IMR-90 (cell line): ENCODE results near the gene JCAD. TPM values are rescaled to one million over a fixed set of nuclear protein-coding genes. Genes with fewer than 3 reads are reported as not detected.

Source experiments
- ATAC-seq: fragments of 200-7000 bp; cut with Tn5 transposase; 2 replicates; pipeline ENCODE4 v1.9.1; 2020; ENCODE audit warnings: low read depth, mild to moderate bottlenecking, moderate library complexity
- BruUV-seq: library from RNA; stranded (reverse); fragments of 400-500 nt; replicated peaks from 2 replicates; lab custom pipeline; 2021; lab: Mats Ljungman, UMichigan
- CTCF ChIA-PET: fragments of 300-600 bp; formaldehyde crosslinking; extraction: SDS; loops from one replicate; lab custom pipeline; 2021; ENCODE audit warnings: antibody characterized with exemption; lab: Yijun Ruan, JAX
- POLR2A ChIA-PET: fragments of 300-600 bp; sonication (Branson Sonifier 250); formaldehyde crosslinking; loops from one replicate; lab custom pipeline; 2022; ENCODE audit warnings: antibody characterized with exemption; ENCODE audit not compliant: unreplicated experiment; lab: Charles Lee
- DNase-seq: peaks from one replicate; pipeline ENCODE4 v3.0.0; 2013
- H2AFZ ChIP-seq: replicated peaks from 2 replicates; pipeline ENCODE3; 2013; ENCODE audit warnings: low read length, mild to moderate bottlenecking; ENCODE audit not compliant: poor library complexity
- H2AK5ac ChIP-seq: 2 replicates; pipeline ENCODE4 v1.6.1; 2013; ENCODE audit warnings: low read depth, low read length, inconsistent platforms
- H2AK9ac ChIP-seq: replicated peaks from 2 replicates; pipeline ENCODE3; 2013; ENCODE audit warnings: mild to moderate bottlenecking, low read depth, low read length, moderate library complexity; ENCODE audit not compliant: poor library complexity
- H2BK120ac ChIP-seq: 2 replicates; pipeline ENCODE4 v1.6.1; 2013; ENCODE audit warnings: low read depth, low read length, inconsistent platforms
- H2BK15ac ChIP-seq: 3 replicates; pipeline ENCODE4 v1.6.1; 2013; ENCODE audit warnings: low read depth, low read length, inconsistent platforms
- H2BK20ac ChIP-seq: 2 replicates; pipeline ENCODE4 v1.6.1; 2013; ENCODE audit warnings: low read depth, mild to moderate bottlenecking, inconsistent platforms, low read length, moderate library complexity
- H2BK5ac ChIP-seq: 2 replicates; pipeline ENCODE4 v1.6.1; 2013; ENCODE audit warnings: mild to moderate bottlenecking, low read depth, low read length, inconsistent platforms; ENCODE audit not compliant: poor library complexity, severe bottlenecking
- H3K14ac ChIP-seq: replicated peaks from 2 replicates; pipeline ENCODE4 v1.6.1; 2013; ENCODE audit warnings: low read depth, low read length, inconsistent platforms
- H3K18ac ChIP-seq: 2 replicates; pipeline ENCODE4 v1.6.1; 2013; ENCODE audit warnings: low read depth, low read length, control low read depth
- H3K23ac ChIP-seq: 2 replicates; pipeline ENCODE4 v1.6.1; 2013; ENCODE audit warnings: low read depth, low read length, inconsistent platforms
- H3K27ac ChIP-seq: 2 replicates; pipeline ENCODE4 v1.5.1; 2013; ENCODE audit warnings: mild to moderate bottlenecking, control low read depth, low read length; ENCODE audit not compliant: insufficient read depth
- H3K27me3 ChIP-seq: 2 replicates; pipeline ENCODE4 v1.6.1; 2013; ENCODE audit warnings: low read length; ENCODE audit not compliant: control insufficient read depth, insufficient read depth
- H3K36me3 ChIP-seq: 2 replicates; pipeline ENCODE4 v1.6.1; 2013; ENCODE audit warnings: low read length, mixed read lengths; ENCODE audit not compliant: control insufficient read depth, insufficient read depth
- H3K4ac ChIP-seq: 2 replicates; pipeline ENCODE4 v1.6.1; 2013; ENCODE audit warnings: low read depth, low read length, inconsistent platforms
- H3K4me1 ChIP-seq: 2 replicates; pipeline ENCODE4 v1.6.1; 2013; ENCODE audit warnings: low read length, mixed read lengths; ENCODE audit not compliant: control insufficient read depth, insufficient read depth
- H3K4me2 ChIP-seq: 2 replicates; pipeline ENCODE4 v1.6.1; 2013; ENCODE audit warnings: low read depth, mild to moderate bottlenecking, control low read depth, low read length, moderate library complexity
- H3K4me3 ChIP-seq: 2 replicates; pipeline ENCODE4 v1.5.1; 2013; ENCODE audit warnings: low read depth, mild to moderate bottlenecking, control low read depth, low read length, moderate library complexity; ENCODE audit not compliant: insufficient read depth
- H3K56ac ChIP-seq: 2 replicates; pipeline ENCODE4 v1.6.1; 2013; ENCODE audit warnings: low read length, inconsistent platforms; ENCODE audit not compliant: insufficient read depth; ENCODE audit errors: extremely low read depth
- H3K79me1 ChIP-seq, 2 experiments: 2 replicates each; pipeline ENCODE4 v1.6.1; 2013; ENCODE audit warnings: low read length in 2 of 2, inconsistent platforms in 1 of 2, low read depth in 1 of 2
- H3K9ac ChIP-seq: 2 replicates; pipeline ENCODE4 v1.6.1; 2013; ENCODE audit warnings: low read depth, low read length, control low read depth
- H3K9me1 ChIP-seq: 2 replicates; pipeline ENCODE4 v1.6.1; 2013; ENCODE audit warnings: low read length, inconsistent platforms; ENCODE audit not compliant: insufficient read depth
- H3K9me3 ChIP-seq: 2 replicates; pipeline ENCODE4 v1.6.1; 2013; ENCODE audit warnings: low read length; ENCODE audit not compliant: control insufficient read depth, insufficient read depth
- H4K20me1 ChIP-seq: 2 replicates; pipeline ENCODE4 v1.6.1; 2013; ENCODE audit warnings: low read length, inconsistent platforms; ENCODE audit not compliant: insufficient read depth
- H4K5ac ChIP-seq: 2 replicates; pipeline ENCODE4 v1.6.1; 2013; ENCODE audit warnings: mild to moderate bottlenecking, low read depth, low read length, control low read depth
- H4K8ac ChIP-seq, 2 experiments: 2 replicates each; pipeline ENCODE4 v1.6.1; 2013; ENCODE audit warnings: low read depth in 2 of 2, low read length in 2 of 2, control low read depth in 1 of 2, inconsistent platforms in 1 of 2
- H4K91ac ChIP-seq: 2 replicates; pipeline ENCODE4 v1.6.1; 2013; ENCODE audit warnings: low read depth, low read length, inconsistent platforms; ENCODE audit not compliant: insufficient read depth
- BHLHE40 ChIP-seq: fragments of 150-350 bp; IDR thresholded peaks from 2 replicates; pipeline ENCODE4 v1.6.1; 2016; ENCODE audit warnings: mild to moderate bottlenecking, low read depth, low read length
- CHD1 ChIP-seq: IDR thresholded peaks from 2 replicates; pipeline ENCODE4 v1.6.1; 2012; ENCODE audit warnings: low read depth, low read length, improper control_type of control experiment
- ELK1 ChIP-seq: fragments of 150-350 bp; IDR thresholded peaks from 2 replicates; pipeline ENCODE4 v1.6.1; 2016; ENCODE audit warnings: low read depth, mild to moderate bottlenecking, low read length, moderate library complexity, borderline replicate concordance
- FOS ChIP-seq: fragments of 150-350 bp; IDR thresholded peaks from 2 replicates; pipeline ENCODE4 v1.6.1; 2016; ENCODE audit warnings: low read depth, low read length
- MAFK ChIP-seq: IDR thresholded peaks from 2 replicates; pipeline ENCODE4 v1.6.1; 2012; ENCODE audit warnings: low read depth, low read length, improper control_type of control experiment
- MAZ ChIP-seq: IDR thresholded peaks from 2 replicates; pipeline ENCODE4 v1.6.1; 2012; ENCODE audit warnings: low read depth, mild to moderate bottlenecking, low read length, improper control_type of control experiment, moderate library complexity, borderline replicate concordance
- MXI1 ChIP-seq: IDR thresholded peaks from 2 replicates; pipeline ENCODE4 v1.6.1; 2012; ENCODE audit warnings: low read depth, mild to moderate bottlenecking, low read length, moderate library complexity, borderline replicate concordance
- NFE2L2 ChIP-seq: fragments of 150-350 bp; IDR thresholded peaks from 2 replicates; pipeline ENCODE4 v1.6.1; 2016; ENCODE audit warnings: low read depth, mild to moderate bottlenecking, low read length
- RCOR1 ChIP-seq: IDR thresholded peaks from 2 replicates; pipeline ENCODE4 v1.6.1; 2012; ENCODE audit warnings: mild to moderate bottlenecking, low read length, improper control_type of control experiment; ENCODE audit not compliant: insufficient replicate concordance
- RFX5 ChIP-seq: IDR thresholded peaks from 2 replicates; pipeline ENCODE4 v1.8.0; 2012; ENCODE audit warnings: low read depth, mild to moderate bottlenecking, low read length, moderate library complexity
- SMC3 ChIP-seq: fragments of 150-350 bp; IDR thresholded peaks from 2 replicates; pipeline ENCODE4 v1.6.1; 2016; ENCODE audit warnings: low read depth, mild to moderate bottlenecking, antibody characterized with exemption, low read length, moderate library complexity
- USF2 ChIP-seq: fragments of 150-350 bp; IDR thresholded peaks from 2 replicates; pipeline ENCODE4 v1.6.1; 2017; ENCODE audit warnings: mild to moderate bottlenecking, antibody characterized with exemption, low read length, low read depth
- WGBS, 2 experiments: methylation state at CpG; one replicate each; pipeline versions ENCODE4 v1.1.5 to v1.1.7; 2013; ENCODE audit warnings: missing lambda C conversion rate in 2 of 2; ENCODE audit not compliant: insufficient read length in 1 of 2; ENCODE audit errors: extremely low coverage in 2 of 2; 5-methylcytosine and 5-hydroxymethylcytosine counted together
- dilution Hi-C: fragments of 300-500 bp; cut with HindIII; formaldehyde crosslinking; loops from one replicate; pipeline ENCODE4 v1.14.3; 2018; ENCODE audit warnings: low sequenced_read_pairs; ENCODE audit not compliant: unreplicated experiment
- in situ Hi-C: fragments of 300-500 bp; cut with MboI; formaldehyde crosslinking; loops from 3 replicates; pipeline ENCODE4 v1.14.3; 2019; ENCODE audit warnings: low sequenced_read_pairs, inconsistent platforms, mixed read lengths
- intact Hi-C: fragments of 100-400 bp; cut with micrococcal nuclease; formaldehyde crosslinking; loops from 2 replicates; pipeline ENCODE4 v1.10.0; 2022
- polyA plus RNA-seq, 3 experiments: library from polyadenylated mRNA; depleted of rRNA; stranded (reverse); fragments of >200 nt; gene quantifications; 2 replicates each; pipeline ENCODE4 v1.2.3, GENCODE V29; 2012; ENCODE audit warnings: low replicate concordance in 1 of 3
- total RNA-seq: library from RNA; depleted of rRNA; stranded (reverse); fragments of >200 nt; gene quantifications from 2 replicates; pipeline ENCODE4 v1.2.3, GENCODE V29; 2012
- TF ChIP-seq, protein P1 (sequence below): conservative IDR thresholded peaks from 2 replicates; pipeline ENCODE4 v1.5.1; 2012; ENCODE audit warnings: mild to moderate bottlenecking, low read depth, low read length, improper control_type of control experiment

JCAD gene
- total and polyA plus RNA-seq, 2 of the 4 experiments (the other 2 are of a cell fraction), result 15.9 to 16.8 TPM

DNA sequence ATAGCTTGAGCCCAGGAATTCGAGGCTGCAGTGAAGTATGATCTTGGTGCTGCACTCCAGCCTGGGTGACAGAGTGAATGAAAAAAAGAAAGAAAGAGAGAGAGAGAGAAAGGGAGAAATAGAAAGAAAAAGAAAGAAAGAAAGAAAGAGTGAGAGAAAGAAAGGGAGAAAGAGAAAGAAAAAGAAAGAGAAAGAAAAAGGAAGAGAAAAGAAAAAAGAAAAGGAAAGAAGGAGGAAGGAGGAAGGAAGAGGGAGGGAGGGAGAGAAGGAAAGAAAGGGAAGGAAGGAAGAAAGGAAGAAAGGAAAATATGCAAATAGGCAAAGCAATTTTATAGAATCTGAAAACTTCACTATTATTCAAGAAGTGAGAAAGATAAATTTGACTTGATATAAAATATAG lies 24.5 kb upstream of the JCAD start:
- H3K36me3 ChIP-seq, result no peaks in the 10 kb centered on the region
- no peak overlapping the region for H2BK120ac ChIP-seq
- no TSS peak for BruUV-seq
- H3K4me1 ChIP-seq, result no peaks in the 10 kb centered on the region
- H3K4ac ChIP-seq, result no peak overlapping the region
- no peak overlapping the region for H3K27ac ChIP-seq
- intact Hi-C loops (no loop called here), in situ Hi-C loops (no loop called here), dilution Hi-C loops (no loop called here)
- H3K9me1 ChIP-seq, result no peaks in the 10 kb centered on the region
- H4K91ac ChIP-seq, result no peak overlapping the region
- H3K9ac ChIP-seq, result no peak overlapping the region
- peaks cover 2% of the 10 kb centered on the region; the same call in 1 of the 2 replicates for H3K27me3 ChIP-seq
- no peaks in the 10 kb centered on the region for H3K79me1 ChIP-seq
- no peak overlapping the region for H4K5ac ChIP-seq
- 33% methylated on average over 1 of the region's 1 CpG; no CpG with 5 or more reads in 1 of the 2 experiments for WGBS, 2 experiments
- H3K18ac ChIP-seq, result no peak overlapping the region
- no peak overlapping the region for H2BK15ac ChIP-seq
- POLR2A ChIA-PET, result no interaction called here
- H2AFZ ChIP-seq, result no peak overlapping the region
- DNase-seq (no peak), ATAC-seq (no peak)
- H3K9me3 ChIP-seq, result no peaks in the 10 kb centered on the region
- no peak overlapping the region for H2AK5ac ChIP-seq
- no peak overlapping the region for H2AK9ac ChIP-seq
- H4K8ac ChIP-seq, result no peak overlapping the region
- H3K23ac ChIP-seq, result no peak overlapping the region
- CTCF ChIA-PET, result interaction anchor here (1.0 to 1.3 kb wide), 2 partner anchors 11 to 13 kb away, joined by 3 read pairs; no protein-coding TSS in a partner anchor
- H3K56ac ChIP-seq, result no peak overlapping the region
- no peak overlapping the region for H2BK5ac ChIP-seq
- no peak overlapping the region for H2BK20ac ChIP-seq
- H3K4me3 ChIP-seq, result no peak overlapping the region
- H3K4me2 ChIP-seq, result no peak overlapping the region
- H4K20me1 ChIP-seq, result no peaks in the 10 kb centered on the region
- H3K14ac ChIP-seq, result no peak overlapping the region
- TF ChIP-seq NFE2L2, result no peak
- TF ChIP-seq, protein P1, sequence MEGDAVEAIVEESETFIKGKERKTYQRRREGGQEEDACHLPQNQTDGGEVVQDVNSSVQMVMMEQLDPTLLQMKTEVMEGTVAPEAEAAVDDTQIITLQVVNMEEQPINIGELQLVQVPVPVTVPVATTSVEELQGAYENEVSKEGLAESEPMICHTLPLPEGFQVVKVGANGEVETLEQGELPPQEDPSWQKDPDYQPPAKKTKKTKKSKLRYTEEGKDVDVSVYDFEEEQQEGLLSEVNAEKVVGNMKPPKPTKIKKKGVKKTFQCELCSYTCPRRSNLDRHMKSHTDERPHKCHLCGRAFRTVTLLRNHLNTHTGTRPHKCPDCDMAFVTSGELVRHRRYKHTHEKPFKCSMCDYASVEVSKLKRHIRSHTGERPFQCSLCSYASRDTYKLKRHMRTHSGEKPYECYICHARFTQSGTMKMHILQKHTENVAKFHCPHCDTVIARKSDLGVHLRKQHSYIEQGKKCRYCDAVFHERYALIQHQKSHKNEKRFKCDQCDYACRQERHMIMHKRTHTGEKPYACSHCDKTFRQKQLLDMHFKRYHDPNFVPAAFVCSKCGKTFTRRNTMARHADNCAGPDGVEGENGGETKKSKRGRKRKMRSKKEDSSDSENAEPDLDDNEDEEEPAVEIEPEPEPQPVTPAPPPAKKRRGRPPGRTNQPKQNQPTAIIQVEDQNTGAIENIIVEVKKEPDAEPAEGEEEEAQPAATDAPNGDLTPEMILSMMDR, result no peak
- TF ChIP-seq RCOR1, result no peak
- TF ChIP-seq ELK1, result no peak
- TF ChIP-seq CHD1, result no peak
- no peak for TF ChIP-seq BHLHE40
- TF ChIP-seq RFX5, result no peak
- no peak for TF ChIP-seq FOS
- TF ChIP-seq USF2, result no peak
- no peak for TF ChIP-seq MXI1
- no peak for TF ChIP-seq MAZ
- TF ChIP-seq SMC3, result no peak
- TF ChIP-seq MAFK, result no peak
